A549 (cell line): ENCODE data around the gene LRRC45. TPM values are rescaled to one million over a fixed set of nuclear protein-coding genes. Genes with fewer than 3 reads are reported as not detected.
A peak's percentile ranks its signal among the peaks of the same experiment; 100 is the strongest.

Experiments
- ATAC-seq, 2 experiments: fragments of 200-7000 bp in 1 of 2; fragments of >200 bp in 1 of 2; cut with Nextera tagmentation in 1 of 2; cut with Tn5 transposase in 1 of 2; 3 replicates each; pipeline versions ENCODE4 v1.8.0 to v1.9.1; 2018 to 2020; ENCODE audit warnings: mild to moderate bottlenecking in 1 of 2, moderate library complexity in 1 of 2
- CTCF ChIA-PET: fragments of 300-600 bp; sonication (Branson Sonifier 250); formaldehyde crosslinking; extraction: SDS; loops from one replicate; lab custom pipeline; 2021; ENCODE audit warnings: antibody characterized with exemption, inconsistent platforms; lab: Yijun Ruan, JAX
- POLR2A ChIA-PET: fragments of 350-600 bp; formaldehyde crosslinking; extraction: SDS; loops from one replicate; lab custom pipeline; 2021; ENCODE audit warnings: antibody characterized with exemption, inconsistent platforms; lab: Yijun Ruan, JAX
- DNase-seq, 2 experiments: peaks; one replicate each; pipeline versions ENCODE4 v3.0.0 to v3.0.0-alpha.2; 2011 to 2016; ENCODE audit warnings: low read depth in 1 of 2, low spot score in 1 of 2
- FAIRE-seq: peaks from 2 replicates; lab custom pipeline; 2011; peaks lifted over from hg19 to GRCh38; lab: Jason Lieb, UNC
- H3K27ac ChIP-seq, 2 experiments: fragments of >200 bp; sonication (Bioruptor Twin); formaldehyde crosslinking; 3 replicates each; pipeline ENCODE4 v1.5.1; 2016 to 2017
- H3K4me1 ChIP-seq: fragments of >200 bp; sonication (Bioruptor Twin); formaldehyde crosslinking; 3 replicates; pipeline ENCODE4 v1.6.1; 2016
- H3K4me2 ChIP-seq: fragments of >200 bp; sonication (Bioruptor Twin); formaldehyde crosslinking; 3 replicates; pipeline ENCODE4 v1.6.1; 2016
- H3K4me3 ChIP-seq: fragments of >200 bp; sonication (Bioruptor Twin); formaldehyde crosslinking; 3 replicates; pipeline ENCODE4 v1.5.1; 2016
- H3K9me3 ChIP-seq: fragments of >200 bp; sonication (Bioruptor Twin); formaldehyde crosslinking; 3 replicates; pipeline ENCODE4 v1.6.1; 2016
- BHLHE40 ChIP-seq: IDR thresholded peaks from 2 replicates; pipeline ENCODE4 v1.6.1; 2012; ENCODE audit warnings: low read depth, low read length, inconsistent platforms
- CBX2 ChIP-seq: fragments of 200-600 bp; sonication (generic); IDR thresholded peaks from 2 replicates; pipeline ENCODE4 v1.6.1; 2016; ENCODE audit warnings: low read depth, mild to moderate bottlenecking, borderline replicate concordance
- CBX8 ChIP-seq: fragments of 200-600 bp; sonication (generic); IDR thresholded peaks from 2 replicates; pipeline ENCODE4 v1.6.1; 2016
- CHD4 ChIP-seq: fragments of 200-600 bp; sonication (generic); IDR thresholded peaks from 2 replicates; pipeline ENCODE4 v1.6.1; 2016; ENCODE audit warnings: antibody characterized with exemption, mild to moderate bottlenecking, borderline replicate concordance
- EHF ChIP-seq: fragments of 250-450 bp; sonication (Bioruptor Pico); IDR thresholded peaks from 2 replicates; pipeline ENCODE4 v1.5.0; 2020; ENCODE audit warnings: mild to moderate bottlenecking
- EHMT2 ChIP-seq: fragments of 200-600 bp; sonication (generic); IDR thresholded peaks from 2 replicates; pipeline ENCODE4 v1.6.1; 2016; ENCODE audit warnings: antibody characterized with exemption, low read depth, mild to moderate bottlenecking, moderate library complexity
- ELK1 ChIP-seq: fragments of 150-350 bp; IDR thresholded peaks from 2 replicates; pipeline ENCODE4 v1.6.1; 2014; ENCODE audit warnings: low read depth, mild to moderate bottlenecking, low read length
- EP300 ChIP-seq, 2 experiments: fragments of >200 bp; sonication (Bioruptor Twin); formaldehyde crosslinking; IDR thresholded peaks; 2 replicates in 1 of 2; 3 replicates in 1 of 2; pipeline ENCODE4 v1.6.1; 2016 to 2017
- FOSL2 ChIP-seq, 2 experiments: fragments of 450-650 bp in 1 of 2; fragments of >200 bp in 1 of 2; sonication (Bioruptor Twin) in 1 of 2; formaldehyde crosslinking; IDR thresholded peaks; 2 replicates each; pipeline versions ENCODE4 v1.5.0 to v1.6.1; 2016 to 2020; ENCODE audit warnings: mild to moderate bottlenecking in 1 of 2, moderate library complexity in 1 of 2
- FOXS1 ChIP-seq: fragments of 250-450 bp; sonication (Bioruptor Pico); IDR thresholded peaks from 2 replicates; pipeline ENCODE4 v1.5.0; 2020; ENCODE audit warnings: mild to moderate bottlenecking, moderate library complexity
- GATA3 ChIP-seq: IDR thresholded peaks from 2 replicates; pipeline ENCODE4 v1.6.1; 2012; ENCODE audit warnings: borderline replicate concordance
- HDAC2 ChIP-seq: fragments of 200-600 bp; sonication (generic); IDR thresholded peaks from 2 replicates; pipeline ENCODE4 v1.6.1; 2016
- HOXA7 ChIP-seq: fragments of 250-450 bp; sonication (Bioruptor Pico); IDR thresholded peaks from 2 replicates; pipeline ENCODE4 v1.5.0; 2020; ENCODE audit warnings: mild to moderate bottlenecking, moderate library complexity
- KDM1A ChIP-seq: fragments of 200-600 bp; sonication (generic); IDR thresholded peaks from 2 replicates; pipeline ENCODE4 v1.6.1; 2016; ENCODE audit warnings: low read depth, mild to moderate bottlenecking
- MAFK ChIP-seq: fragments of 450-650 bp; IDR thresholded peaks from 2 replicates; pipeline ENCODE4 v1.6.1; 2014; ENCODE audit not compliant: partially characterized antibody
- MAX ChIP-seq: IDR thresholded peaks from 2 replicates; pipeline ENCODE4 v1.6.1; 2012
- MYC ChIP-seq: IDR thresholded peaks from 2 replicates; pipeline ENCODE4 v1.6.1; 2012; ENCODE audit warnings: mild to moderate bottlenecking, inconsistent platforms, low read length, improper control_type of control experiment, borderline replicate concordance
- NPAS2 ChIP-seq: fragments of 250-450 bp; sonication (Bioruptor Pico); IDR thresholded peaks from 2 replicates; pipeline ENCODE4 v1.8.0; 2022; ENCODE audit warnings: mild to moderate bottlenecking, moderate library complexity, borderline replicate concordance
- NR3C1 ChIP-seq: fragments of >200 bp; sonication (Bioruptor Twin); formaldehyde crosslinking; IDR thresholded peaks from 3 replicates; pipeline ENCODE4 v1.6.1; 2017
- PHF8 ChIP-seq: fragments of 200-600 bp; sonication (generic); IDR thresholded peaks from 2 replicates; pipeline ENCODE4 v1.6.1; 2016; ENCODE audit warnings: low read depth, mild to moderate bottlenecking, antibody characterized with exemption, moderate library complexity, borderline replicate concordance
- POLR2A ChIP-seq: IDR thresholded peaks from 2 replicates; pipeline ENCODE4 v1.6.1; 2012; ENCODE audit warnings: mild to moderate bottlenecking, low read length
- POLR2AphosphoS2 ChIP-seq: conservative IDR thresholded peaks from 2 replicates; pipeline ENCODE4 v1.6.1; 2012; ENCODE audit warnings: low read length, improper control_type of control experiment, inconsistent platforms
- RAD21 ChIP-seq, 2 experiments: fragments of >200 bp in 1 of 2; sonication (Bioruptor Twin) in 1 of 2; formaldehyde crosslinking in 1 of 2; IDR thresholded peaks in 1 of 2; conservative IDR thresholded peaks in 1 of 2; 2 replicates in 1 of 2; 3 replicates in 1 of 2; pipeline ENCODE4 v1.6.1; 2012 to 2018; ENCODE audit warnings: inconsistent platforms in 1 of 2
- REST ChIP-seq: fragments of 200-600 bp; sonication (generic); IDR thresholded peaks from 2 replicates; pipeline ENCODE4 v1.6.1; 2016; ENCODE audit warnings: antibody characterized with exemption, mild to moderate bottlenecking, moderate library complexity
- RFX5 ChIP-seq: fragments of 450-650 bp; IDR thresholded peaks from 2 replicates; pipeline ENCODE4 v1.7.1; 2014; ENCODE audit warnings: antibody characterized with exemption, mild to moderate bottlenecking, moderate library complexity
- SMC3 ChIP-seq: fragments of >200 bp; sonication (Bioruptor Twin); formaldehyde crosslinking; IDR thresholded peaks from 3 replicates; pipeline ENCODE4 v1.6.1; 2018; ENCODE audit warnings: inconsistent platforms
- SREBF2 ChIP-seq: fragments of 450-650 bp; IDR thresholded peaks from 2 replicates; pipeline ENCODE4 v1.6.1; 2014; ENCODE audit warnings: mild to moderate bottlenecking, moderate library complexity
- TP53 ChIP-seq: fragments of 250-450 bp; sonication (Bioruptor Pico); IDR thresholded peaks from 2 replicates; pipeline ENCODE4 v1.5.0; 2021; ENCODE audit warnings: mild to moderate bottlenecking, moderate library complexity
- ZFP36 ChIP-seq: fragments of 450-650 bp; IDR thresholded peaks from 2 replicates; pipeline ENCODE4 v1.6.1; 2014; ENCODE audit warnings: borderline replicate concordance; ENCODE audit not compliant: partially characterized antibody
- ZNF302 ChIP-seq: fragments of 250-450 bp; sonication (Bioruptor Pico); IDR thresholded peaks from 2 replicates; pipeline ENCODE4 v1.9.0; 2021; ENCODE audit warnings: inconsistent platforms, mild to moderate bottlenecking, moderate library complexity
- WGBS: methylation state at CpG from one replicate; pipeline ENCODE4 v1.1.6; 2017; ENCODE audit errors: missing lambda C conversion rate; 5-methylcytosine and 5-hydroxymethylcytosine counted together
- polyA plus RNA-seq, 4 experiments: library from polyadenylated mRNA; depleted of rRNA in 3 of 4; stranded (reverse); fragments of >200 nt; fragmentation: RNase III in 1 of 4; extraction: RNeasy Plus Mini Kit Qiagen cat#74134 plus additional on column Dnase treatment in 1 of 4; gene quantifications; 2 replicates in 3 of 4; 3 replicates in 1 of 4; pipeline ENCODE4 v1.2.3, GENCODE V29; 2011 to 2017
- TF ChIP-seq, protein P1 (sequence below): fragments of 250-450 bp; sonication (Bioruptor Pico); IDR thresholded peaks from 2 replicates; pipeline ENCODE4 v1.5.0; 2021; ENCODE audit warnings: mild to moderate bottlenecking, moderate library complexity, borderline replicate concordance
- TF ChIP-seq, protein P2 (sequence below): fragments of >200 bp; sonication (Bioruptor Twin); formaldehyde crosslinking; IDR thresholded peaks from 3 replicates; pipeline ENCODE4 v1.5.1; 2016

LRRC45 gene
- polyA plus RNA-seq, 2 of the 4 experiments (the other 2 are of a cell fraction): 6.4 to 24.5 TPM

GRCh38 chr17:82019690-82020571, 3.2 kb upstream of the LRRC45 start:
- ChIA-PET POLR2A (interaction anchor here (0.7 to 3.9 kb wide), 5 partner anchors 18 to 79 kb away, joined by 3 to 38 read pairs (median 5); partner anchors contain the start of genes ASPSCR1 and DCXR), CTCF (interaction anchor here (0.5 to 33.2 kb wide), 41 partner anchors 10 to 327 kb away, joined by 3 to 794 read pairs (median 5); partner anchors contain the start of genes ASPSCR1, DCXR, MAFG and MYADML2)
- FAIRE-seq (no peak), ATAC-seq (peak; percentile 5 to 21; a peak in 3 of 6 replicates), DNase-seq (peak; percentile 65 to 72)
- Histone ChIP-seq H3K27ac (peak overlapping the region in 1 of 2 experiments; percentile 44; a peak in 1 of 6 replicates), H3K9me3 (no peaks in the 10 kb centered on the region), H3K4me2 (peak overlapping the region; percentile 9; the same call in 1 of the 3 replicates), H3K4me1 (peaks cover 41% of the 10 kb centered on the region), H3K4me3 (no peak overlapping the region)
- 60% methylated on average over 24 of the region's 34 CpGs for WGBS
- TF ChIP-seq, protein P1, sequence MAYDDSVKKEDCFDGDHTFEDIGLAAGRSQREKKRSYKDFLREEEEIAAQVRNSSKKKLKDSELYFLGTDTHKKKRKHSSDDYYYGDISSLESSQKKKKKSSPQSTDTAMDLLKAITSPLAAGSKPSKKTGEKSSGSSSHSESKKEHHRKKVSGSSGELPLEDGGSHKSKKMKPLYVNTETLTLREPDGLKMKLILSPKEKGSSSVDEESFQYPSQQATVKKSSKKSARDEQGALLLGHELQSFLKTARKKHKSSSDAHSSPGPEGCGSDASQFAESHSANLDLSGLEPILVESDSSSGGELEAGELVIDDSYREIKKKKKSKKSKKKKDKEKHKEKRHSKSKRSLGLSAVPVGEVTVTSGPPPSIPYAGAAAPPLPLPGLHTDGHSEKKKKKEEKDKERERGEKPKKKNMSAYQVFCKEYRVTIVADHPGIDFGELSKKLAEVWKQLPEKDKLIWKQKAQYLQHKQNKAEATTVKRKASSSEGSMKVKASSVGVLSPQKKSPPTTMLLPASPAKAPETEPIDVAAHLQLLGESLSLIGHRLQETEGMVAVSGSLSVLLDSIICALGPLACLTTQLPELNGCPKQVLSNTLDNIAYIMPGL (CRISPR knock-in tag): no peak
- TF ChIP-seq ZFP36 (no peak), FOSL2 (IDR thresholded peaks at IDR 0.05) (no peak), FOSL2 (CRISPR knock-in tag; IDR thresholded peaks at IDR 0.05) (no peak), HOXA7 (no peak), HDAC2 (no peak), CBX8 (no peak), BHLHE40 (no peak), TP53 (CRISPR knock-in tag) (no peak), SREBF2 (no peak), RAD21 (conservative IDR thresholded peaks at IDR 0.05 in 1 of 2, IDR thresholded peaks at IDR 0.05 in 1 of 2) (peak; percentile 44 to 46; a peak in 3 of 5 replicates), NR3C1 (no peak), FOXS1 (CRISPR knock-in tag) (no peak), POLR2AphosphoS2 (no peak), CBX2 (no peak), POLR2A (no peak), CHD4 (no peak), REST (no peak), ZNF302 (no peak), KDM1A (no peak), EP300 (IDR thresholded peaks at IDR 0.05) (no peak), SMC3 (peak; percentile 50), EHF (CRISPR knock-in tag) (no peak), ELK1 (no peak), PHF8 (no peak), MAFK (no peak), RFX5 (no peak), NPAS2 (no peak), MYC (no peak), MAX (no peak; the same call in 1 of the 2 replicates), EHMT2 (no peak), GATA3 (0 out of 2 replicates have a peak, but pooled peaks have one; percentile 11)
- TF ChIP-seq, protein P2, sequence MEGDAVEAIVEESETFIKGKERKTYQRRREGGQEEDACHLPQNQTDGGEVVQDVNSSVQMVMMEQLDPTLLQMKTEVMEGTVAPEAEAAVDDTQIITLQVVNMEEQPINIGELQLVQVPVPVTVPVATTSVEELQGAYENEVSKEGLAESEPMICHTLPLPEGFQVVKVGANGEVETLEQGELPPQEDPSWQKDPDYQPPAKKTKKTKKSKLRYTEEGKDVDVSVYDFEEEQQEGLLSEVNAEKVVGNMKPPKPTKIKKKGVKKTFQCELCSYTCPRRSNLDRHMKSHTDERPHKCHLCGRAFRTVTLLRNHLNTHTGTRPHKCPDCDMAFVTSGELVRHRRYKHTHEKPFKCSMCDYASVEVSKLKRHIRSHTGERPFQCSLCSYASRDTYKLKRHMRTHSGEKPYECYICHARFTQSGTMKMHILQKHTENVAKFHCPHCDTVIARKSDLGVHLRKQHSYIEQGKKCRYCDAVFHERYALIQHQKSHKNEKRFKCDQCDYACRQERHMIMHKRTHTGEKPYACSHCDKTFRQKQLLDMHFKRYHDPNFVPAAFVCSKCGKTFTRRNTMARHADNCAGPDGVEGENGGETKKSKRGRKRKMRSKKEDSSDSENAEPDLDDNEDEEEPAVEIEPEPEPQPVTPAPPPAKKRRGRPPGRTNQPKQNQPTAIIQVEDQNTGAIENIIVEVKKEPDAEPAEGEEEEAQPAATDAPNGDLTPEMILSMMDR: peak; percentile 85
